GM12878 (cell line): Measurements from ENCODE around the gene CLEC7A. TPM values are rescaled to one million over a fixed set of nuclear protein-coding genes. Genes with fewer than 3 reads are reported as not detected.

ENCODE experiments used
- ATAC-seq: fragments of 200-7000 bp; cut with Tn5 transposase; 3 replicates; pipeline ENCODE4 v1.9.1; 2020; ENCODE audit warnings: mild to moderate bottlenecking, moderate library complexity
- BruUV-seq: library from RNA; stranded (reverse); fragments of 400-500 nt; replicated peaks from 2 replicates; lab custom pipeline; 2021; lab: Mats Ljungman, UMichigan
- CTCF ChIA-PET: fragments of 300-600 bp; sonication (Branson Sonifier 250); formaldehyde crosslinking; extraction: SDS; loops from one replicate; lab custom pipeline; 2021; ENCODE audit warnings: inconsistent platforms; lab: Yijun Ruan, JAX
- POLR2A ChIA-PET: fragments of 350-600 bp; formaldehyde crosslinking; extraction: SDS; loops from one replicate; lab custom pipeline; 2021; ENCODE audit warnings: inconsistent platforms; lab: Charles Lee
- RAD21 ChIA-PET: fragments of 300-600 bp; sonication (Branson Sonifier 250); formaldehyde crosslinking; loops from one replicate; lab custom pipeline; 2023; ENCODE audit warnings: antibody characterized with exemption; ENCODE audit not compliant: unreplicated experiment; lab: Charles Lee
- SMC1A ChIA-PET: fragments of 300-600 bp; sonication (Branson Sonifier 250); formaldehyde crosslinking; loops from one replicate; lab custom pipeline; 2023; ENCODE audit not compliant: unreplicated experiment, uncharacterized antibody; lab: Charles Lee
- DNase-seq: peaks from one replicate; pipeline ENCODE4 v3.0.0-alpha.2; 2011; ENCODE audit warnings: low read depth, low spot score
- FAIRE-seq: peaks from 3 replicates; lab custom pipeline; 2011; peaks lifted over from hg19 to GRCh38; lab: Jason Lieb, UNC
- H2AFZ ChIP-seq: 2 replicates; pipeline ENCODE4 v1.6.0; 2011; ENCODE audit warnings: low read depth, low read length, control low read depth; ENCODE audit not compliant: control insufficient read depth
- H3K27ac ChIP-seq: 2 replicates; pipeline ENCODE4 v1.5.1; 2011; ENCODE audit warnings: control low read depth; ENCODE audit not compliant: control insufficient read depth, insufficient read depth
- H3K27me3 ChIP-seq, 2 experiments: replicated peaks in 1 of 2; 2 replicates each; pipeline versions ENCODE4 v1.6.0 to v1.6.1; 2011; ENCODE audit warnings: low read length in 1 of 2; ENCODE audit not compliant: control insufficient read depth in 2 of 2, insufficient read depth in 2 of 2
- H3K36me3 ChIP-seq, 2 experiments: 2 replicates each; pipeline ENCODE4 v1.5.1; 2011; ENCODE audit warnings: low read length in 1 of 2; ENCODE audit not compliant: control insufficient read depth in 2 of 2, insufficient read depth in 2 of 2
- H3K4me1 ChIP-seq: 2 replicates; pipeline ENCODE4 v1.6.1; 2011; ENCODE audit warnings: mild to moderate bottlenecking, low read length, moderate library complexity, mixed read lengths; ENCODE audit not compliant: control insufficient read depth, insufficient read depth
- H3K4me2 ChIP-seq: 2 replicates; pipeline ENCODE4 v1.6.0; 2011; ENCODE audit warnings: control low read depth; ENCODE audit not compliant: control insufficient read depth, insufficient read depth
- H3K4me3 ChIP-seq: fragments of 200-600 bp; sonication (generic); 2 replicates; pipeline ENCODE4 v1.5.1; 2016
- H3K79me2 ChIP-seq: 2 replicates; pipeline ENCODE4 v1.6.0; 2011; ENCODE audit warnings: low read length; ENCODE audit not compliant: control insufficient read depth, insufficient read depth
- H3K9ac ChIP-seq: 2 replicates; pipeline ENCODE4 v1.8.0; 2011; ENCODE audit warnings: low read length, control low read depth, mixed read lengths; ENCODE audit not compliant: control insufficient read depth, insufficient read depth
- H3K9me3 ChIP-seq: replicated peaks from 3 replicates; pipeline ENCODE4 v1.5.1; 2011; ENCODE audit warnings: mild to moderate bottlenecking, low read length; ENCODE audit not compliant: control insufficient read depth, insufficient read depth
- H4K20me1 ChIP-seq: 2 replicates; pipeline ENCODE4 v1.6.0; 2011; ENCODE audit not compliant: control insufficient read depth, insufficient read depth
- ATF2 ChIP-seq: IDR thresholded peaks from 2 replicates; pipeline ENCODE4 v1.6.1; 2012; ENCODE audit warnings: low read length, inconsistent platforms
- BRCA1 ChIP-seq: IDR thresholded peaks from 2 replicates; pipeline ENCODE4 v1.6.1; 2011; ENCODE audit warnings: low read depth, low read length, improper control_type of control experiment
- CEBPB ChIP-seq, 2 experiments: fragments of 150-350 bp in 1 of 2; IDR thresholded peaks; 2 replicates each; pipeline ENCODE4 v1.6.1; 2012 to 2014; ENCODE audit warnings: low read depth in 2 of 2, low read length in 2 of 2, borderline replicate concordance in 1 of 2, inconsistent platforms in 1 of 2
- DPF2 ChIP-seq: fragments of 450-650 bp; IDR thresholded peaks from 2 replicates; pipeline ENCODE4 v1.6.1; 2017; ENCODE audit warnings: mild to moderate bottlenecking
- ETV6 ChIP-seq, 2 experiments: fragments of 450-650 bp in 1 of 2; IDR thresholded peaks in 1 of 2; conservative IDR thresholded peaks in 1 of 2; 2 replicates each; pipeline ENCODE4 v1.6.1; 2014; ENCODE audit warnings: antibody characterized with exemption in 1 of 2, borderline replicate concordance in 1 of 2, low read depth in 1 of 2, mild to moderate bottlenecking in 1 of 2, moderate library complexity in 1 of 2
- GATAD2B ChIP-seq: fragments of 450-650 bp; conservative IDR thresholded peaks from 2 replicates; pipeline ENCODE4 v1.6.1; 2017; ENCODE audit warnings: low read depth, mild to moderate bottlenecking, moderate library complexity
- HCFC1 ChIP-seq: fragments of 150-350 bp; IDR thresholded peaks from 2 replicates; pipeline ENCODE4 v1.6.1; 2014; ENCODE audit warnings: low read length
- JUNB ChIP-seq: IDR thresholded peaks from 2 replicates; pipeline ENCODE4 v1.6.1; 2016; ENCODE audit warnings: antibody characterized with exemption, mild to moderate bottlenecking
- MEF2A ChIP-seq: IDR thresholded peaks from 2 replicates; pipeline ENCODE4 v1.6.1; 2011; ENCODE audit warnings: low read depth, mild to moderate bottlenecking, low read length, moderate library complexity; ENCODE audit not compliant: insufficient read depth
- MTA2 ChIP-seq: fragments of 450-650 bp; IDR thresholded peaks from 2 replicates; pipeline ENCODE4 v1.6.1; 2016; ENCODE audit warnings: low read depth, mild to moderate bottlenecking, moderate library complexity
- PAX8 ChIP-seq: fragments of 450-650 bp; IDR thresholded peaks from 2 replicates; pipeline ENCODE4 v1.6.1; 2017; ENCODE audit warnings: mild to moderate bottlenecking, moderate library complexity
- SMARCA5 ChIP-seq: fragments of 450-650 bp; IDR thresholded peaks from 2 replicates; pipeline ENCODE4 v1.6.1; 2017; ENCODE audit warnings: mild to moderate bottlenecking
- STAT3 ChIP-seq: IDR thresholded peaks from 2 replicates; pipeline ENCODE4 v1.6.1; 2011; ENCODE audit warnings: low read depth, low read length, improper control_type of control experiment
- SUZ12 ChIP-seq: fragments of 200-600 bp; sonication (generic); IDR thresholded peaks from one replicate; pipeline ENCODE4 v1.6.1; 2018; ENCODE audit warnings: antibody characterized with exemption, mild to moderate bottlenecking; ENCODE audit not compliant: unreplicated experiment
- ZNF274 ChIP-seq: IDR thresholded peaks from one replicate; pipeline ENCODE4 v1.8.0; 2011; ENCODE audit not compliant: insufficient read length, insufficient read depth
- WGBS: methylation state at CpG from one replicate; pipeline ENCODE4 v1.1.6; 2016; ENCODE audit warnings: low lambda C conversion rate; ENCODE audit not compliant: insufficient replicate concordance, insufficient coverage; ENCODE audit errors: missing lambda C conversion rate; 5-methylcytosine and 5-hydroxymethylcytosine counted together
- in situ Hi-C: fragments of 300-500 bp; cut with MboI; formaldehyde crosslinking; loops from 9 replicates; pipeline ENCODE4 v1.14.3; 2018; ENCODE audit warnings: mixed read lengths
- intact Hi-C: fragments of 100-400 bp; cut with micrococcal nuclease; formaldehyde crosslinking; loops from one replicate; pipeline ENCODE4 v1.14.2; 2022; ENCODE audit not compliant: unreplicated experiment
- polyA plus RNA-seq, 11 experiments: library from polyadenylated mRNA; depleted of rRNA in 4 of 11; unstranded in 6 of 11; stranded (reverse) in 5 of 11; fragments of >200 nt; fragmentation: Nextera tagmentation in 4 of 11; fragmentation: Illumina TruSeq in 1 of 11; extraction: Ambion mirVana in 4 of 11; extraction: Trizol in 1 of 11; gene quantifications; 1 replicate in 1 of 11; 2 replicates in 10 of 11; pipeline versions ENCODE4 v1.2.1 to v1.2.3, GENCODE V29; 2011 to 2016; ENCODE audit warnings: inconsistent platforms in 2 of 11, missing spikeins in 2 of 11, low read depth in 1 of 11
- total RNA-seq, 4 experiments: library from RNA; depleted of rRNA in 3 of 4; stranded (reverse); fragments of >200 nt in 3 of 4; fragmentation: Illumina TruSeq in 1 of 4; extraction: Trizol in 1 of 4; gene quantifications; 2 replicates each; pipeline versions ENCODE4 v1.2.1 to v1.2.3, GENCODE V29; 2013 to 2021
- TF ChIP-seq, protein P1 (sequence below): IDR thresholded peaks from 2 replicates; pipeline ENCODE4 v1.6.1; 2012; ENCODE audit warnings: low read depth, low read length, improper control_type of control experiment
- TF ChIP-seq, protein P2 (sequence below): fragments of 450-650 bp; IDR thresholded peaks from 2 replicates; pipeline ENCODE4 v1.6.1; 2017; ENCODE audit warnings: mild to moderate bottlenecking, low read depth, inconsistent platforms; ENCODE audit not compliant: poor library complexity, severe bottlenecking
- TF ChIP-seq, protein P3 (sequence below): fragments of 450-650 bp; IDR thresholded peaks from 2 replicates; pipeline ENCODE4 v1.6.1; 2017; ENCODE audit warnings: mild to moderate bottlenecking

Gene CLEC7A
- total and polyA plus RNA-seq, 10 of the 15 experiments (the other 5 are each of a cell fraction or from before 2014, with no cell fraction given): not detected

- TF ChIP-seq, protein P1, sequence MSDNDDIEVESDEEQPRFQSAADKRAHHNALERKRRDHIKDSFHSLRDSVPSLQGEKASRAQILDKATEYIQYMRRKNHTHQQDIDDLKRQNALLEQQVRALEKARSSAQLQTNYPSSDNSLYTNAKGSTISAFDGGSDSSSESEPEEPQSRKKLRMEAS: no peak
- no peak for TF ChIP-seq GATAD2B
- no peak for TF ChIP-seq ATF2
- no peak for TF ChIP-seq ZNF274
Observed at GRCh38 chr12:10151621-10152020, 21.6 kb upstream of the CLEC7A start (continued).

DNA sequence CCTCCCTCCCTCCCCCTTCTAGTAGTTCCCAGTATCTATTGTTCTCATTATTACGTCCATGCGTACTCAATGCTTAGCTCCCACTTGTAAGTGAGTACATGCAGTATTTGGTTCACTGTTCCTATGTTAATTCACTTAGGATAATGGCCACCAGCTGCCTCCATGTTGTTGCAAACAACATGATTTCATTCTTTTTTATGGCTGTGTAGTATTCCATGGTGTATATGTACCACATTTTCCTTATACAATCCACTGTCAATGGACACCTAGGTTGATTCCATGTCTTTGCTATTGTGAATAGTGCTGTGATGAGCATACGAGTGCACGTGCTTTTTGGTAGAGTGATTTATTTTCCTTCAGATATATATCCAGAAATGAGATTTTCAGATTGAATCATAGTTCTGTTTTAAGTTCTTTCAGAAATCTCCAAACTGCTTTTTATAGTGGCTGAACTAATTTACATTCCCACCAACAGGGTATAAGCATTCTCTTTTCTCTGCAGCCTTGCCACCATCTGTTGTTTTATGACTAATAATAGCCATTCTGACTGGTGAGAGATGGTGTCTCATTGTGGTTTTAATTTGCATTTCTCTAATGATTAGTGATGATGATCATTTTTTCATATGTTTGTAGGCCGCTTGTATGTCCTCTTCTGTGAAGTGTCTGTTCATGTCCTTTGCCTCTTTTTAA, 17.9 kb upstream of the CLEC7A start:
- Histone ChIP-seq H4K20me1 (no peaks in the 10 kb centered on the region), H3K27ac (no peak overlapping the region), H3K4me1 (peaks cover 4% of the 10 kb centered on the region; the same call in 1 of the 2 replicates), H3K36me3 (no peaks in the 10 kb centered on the region), H3K4me2 (peak overlapping the region; percentile 42; the same call in 1 of the 2 replicates), H3K9ac (no peak overlapping the region), H2AFZ (no peak overlapping the region), H3K27me3 (no peaks in the 10 kb centered on the region; a peak in 1 of 4 replicates), H3K9me3 (peaks cover 4% of the 10 kb centered on the region; the same call in 2 of the 3 replicates), H3K79me2 (no peaks in the 10 kb centered on the region), H3K4me3 (no peak overlapping the region)
- ChIA-PET POLR2A (no interaction called here), SMC1A (interaction anchor here (1.1 kb wide), 1 partner anchor 137 kb away, joined by 3 read pairs; no protein-coding TSS in a partner anchor), RAD21 (no interaction called here), CTCF (no interaction called here)
- ATAC-seq (peak; percentile 34; the same call in 2 of the 3 replicates), DNase-seq (no peak), FAIRE-seq (peak; percentile 70)
- 26% methylated on average over 5 of the region's 5 CpGs for WGBS
- in situ Hi-C loops: no loop called here
- intact Hi-C loops: no loop called here
- no TSS peak for BruUV-seq
- TF ChIP-seq DPF2 (no peak), STAT3 (no peak), SMARCA5 (no peak), PAX8 (no peak), SUZ12 (no peak), JUNB (peak; percentile 59; the same call in 1 of the 2 replicates), MTA2 (no peak), ETV6 (conservative IDR thresholded peaks at IDR 0.05 in 1 of 2, IDR thresholded peaks at IDR 0.05 in 1 of 2; ENCODE audit: borderline replicate concordance in 1 of 2, low read depth in 1 of 2) (no peak), CEBPB (IDR thresholded peaks at IDR 0.05; ENCODE audit: borderline replicate concordance in 1 of 2, low read depth in 2 of 2, low read length in 2 of 2) (no peak), HCFC1 (no peak), MEF2A (0 out of 2 replicates have a peak, but pooled peaks have one; percentile 33), BRCA1 (no peak)
- TF ChIP-seq, protein P2, sequence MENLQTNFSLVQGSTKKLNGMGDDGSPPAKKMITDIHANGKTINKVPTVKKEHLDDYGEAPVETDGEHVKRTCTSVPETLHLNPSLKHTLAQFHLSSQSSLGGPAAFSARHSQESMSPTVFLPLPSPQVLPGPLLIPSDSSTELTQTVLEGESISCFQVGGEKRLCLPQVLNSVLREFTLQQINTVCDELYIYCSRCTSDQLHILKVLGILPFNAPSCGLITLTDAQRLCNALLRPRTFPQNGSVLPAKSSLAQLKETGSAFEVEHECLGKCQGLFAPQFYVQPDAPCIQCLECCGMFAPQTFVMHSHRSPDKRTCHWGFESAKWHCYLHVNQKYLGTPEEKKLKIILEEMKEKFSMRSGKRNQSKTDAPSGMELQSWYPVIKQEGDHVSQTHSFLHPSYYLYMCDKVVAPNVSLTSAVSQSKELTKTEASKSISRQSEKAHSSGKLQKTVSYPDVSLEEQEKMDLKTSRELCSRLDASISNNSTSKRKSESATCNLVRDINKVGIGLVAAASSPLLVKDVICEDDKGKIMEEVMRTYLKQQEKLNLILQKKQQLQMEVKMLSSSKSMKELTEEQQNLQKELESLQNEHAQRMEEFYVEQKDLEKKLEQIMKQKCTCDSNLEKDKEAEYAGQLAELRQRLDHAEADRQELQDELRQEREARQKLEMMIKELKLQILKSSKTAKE: no peak
- TF ChIP-seq, protein P3, sequence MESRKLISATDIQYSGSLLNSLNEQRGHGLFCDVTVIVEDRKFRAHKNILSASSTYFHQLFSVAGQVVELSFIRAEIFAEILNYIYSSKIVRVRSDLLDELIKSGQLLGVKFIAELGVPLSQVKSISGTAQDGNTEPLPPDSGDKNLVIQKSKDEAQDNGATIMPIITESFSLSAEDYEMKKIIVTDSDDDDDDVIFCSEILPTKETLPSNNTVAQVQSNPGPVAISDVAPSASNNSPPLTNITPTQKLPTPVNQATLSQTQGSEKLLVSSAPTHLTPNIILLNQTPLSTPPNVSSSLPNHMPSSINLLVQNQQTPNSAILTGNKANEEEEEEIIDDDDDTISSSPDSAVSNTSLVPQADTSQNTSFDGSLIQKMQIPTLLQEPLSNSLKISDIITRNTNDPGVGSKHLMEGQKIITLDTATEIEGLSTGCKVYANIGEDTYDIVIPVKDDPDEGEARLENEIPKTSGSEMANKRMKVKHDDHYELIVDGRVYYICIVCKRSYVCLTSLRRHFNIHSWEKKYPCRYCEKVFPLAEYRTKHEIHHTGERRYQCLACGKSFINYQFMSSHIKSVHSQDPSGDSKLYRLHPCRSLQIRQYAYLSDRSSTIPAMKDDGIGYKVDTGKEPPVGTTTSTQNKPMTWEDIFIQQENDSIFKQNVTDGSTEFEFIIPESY: no peak
